ENCODE measurements around the gene CXADR. TPM values are rescaled to one million over a fixed set of nuclear protein-coding genes. Genes with fewer than 3 reads are reported as not detected.

CXADR gene
- total and polyA plus RNA-seq, 7 donors: 1.5 to 14.5 (median 2.5) TPM

GRCh38 chr21:17583898-17584297, 71.1 kb downstream of the CXADR start:
- H3K4me3 ChIP-seq: no peak overlapping the region
- WGBS, 2 donors: 85% methylated on average over 3 of the region's 3 CpGs
- no peak overlapping the region for H3K27ac ChIP-seq
- H3K27me3 ChIP-seq: no peaks in the 10 kb centered on the region
- no peak for DNase-seq
- TF ChIP-seq POLR2A (IDR thresholded peaks at IDR 0.05) (no peak), POLR2AphosphoS5 (IDR thresholded peaks at IDR 0.05) (no peak), EP300 (IDR thresholded peaks at IDR 0.05) (no peak), CTCF (IDR thresholded peaks at IDR 0.05) (no peak)
- intact Hi-C loops (cut with DNase I): loop anchor here (2.0 kb wide), 1 partner anchor 197 kb away; no protein-coding TSS in a partner anchor
- H3K4me1 ChIP-seq: no peaks in the 10 kb centered on the region
- H3K36me3 ChIP-seq: no peaks in the 10 kb centered on the region
- no peaks in the 10 kb centered on the region for H3K9me3 ChIP-seq

GRCh38 chr21:17585875-17586450, 73.1 kb downstream of the CXADR start:
- 5 to 7% methylated on average over 3 of the region's 3 CpGs for WGBS, 2 donors
- intact Hi-C loops (cut with DNase I): no loop called here
- no peak overlapping the region for H3K4me3 ChIP-seq
- H3K36me3 ChIP-seq: no peaks in the 10 kb centered on the region
- no peak overlapping the region for H3K27ac ChIP-seq
- no peaks in the 10 kb centered on the region for H3K27me3 ChIP-seq
- H3K4me1 ChIP-seq: no peaks in the 10 kb centered on the region
- DNase-seq: no peak
- H3K9me3 ChIP-seq: no peaks in the 10 kb centered on the region
- TF ChIP-seq POLR2AphosphoS5 (IDR thresholded peaks at IDR 0.05) (no peak), CTCF (IDR thresholded peaks at IDR 0.05) (peak; percentile 11 to 73 (median 52))

- no peak overlapping the region for H3K4me3 ChIP-seq
- no peaks in the 10 kb centered on the region for H3K9me3 ChIP-seq
- no peaks in the 10 kb centered on the region for H3K27me3 ChIP-seq
- intact Hi-C loops (cut with DNase I): no loop called here
- peaks cover 0 to 30% (median 13%) of the 10 kb centered on the region in 4 donors for H3K36me3 ChIP-seq
- TF ChIP-seq POLR2AphosphoS5 (IDR thresholded peaks at IDR 0.05) (peak in 1 of 4 donors; percentile 12), EP300 (IDR thresholded peaks at IDR 0.05) (no peak)
- no peaks in the 10 kb centered on the region for H3K4me1 ChIP-seq
- no peak for DNase-seq
- H3K27ac ChIP-seq: no peak overlapping the region
- 62 to 79% methylated on average over 4 of the region's 4 CpGs for WGBS, 2 donors
These were observed 77.6 kb downstream of the CXADR start for GRCh38 chr21:17590430-17590829.

- Histone ChIP-seq H3K4me1 (peaks cover 0 to 3% (median 0%) of the 10 kb centered on the region in 4 donors), H3K27ac (no peak overlapping the region), H3K36me3 (peaks cover 0 to 91% (median 16%) of the 10 kb centered on the region in 4 donors), H3K4me3 (no peak overlapping the region), H3K9me3 (no peaks in the 10 kb centered on the region), H3K27me3 (no peaks in the 10 kb centered on the region)
- DNase-seq: no peak
- intact Hi-C loops (cut with DNase I): no loop called here
- TF ChIP-seq POLR2A (IDR thresholded peaks at IDR 0.05) (no peak), CTCF (IDR thresholded peaks at IDR 0.05) (no peak), EP300 (IDR thresholded peaks at IDR 0.05) (no peak), POLR2AphosphoS5 (IDR thresholded peaks at IDR 0.05) (no peak)
- WGBS, 2 donors: 81 to 85% methylated on average over 1 of the region's 1 CpG
These were observed 84.8 kb downstream of the CXADR start for GRCh38 chr21:17597680-17598079.

GRCh38 chr21:17598437-17598836, 85.6 kb downstream of the CXADR start:
- intact Hi-C loops (cut with DNase I): no loop called here
- Histone ChIP-seq H3K36me3 (peaks cover 0 to 90% (median 17%) of the 10 kb centered on the region in 4 donors), H3K27me3 (no peaks in the 10 kb centered on the region), H3K27ac (no peak overlapping the region), H3K4me3 (no peak overlapping the region), H3K4me1 (peaks cover 0 to 9% (median 0%) of the 10 kb centered on the region in 4 donors), H3K9me3 (no peaks in the 10 kb centered on the region)
- WGBS, 2 donors: 81 to 83% methylated on average over 3 of the region's 3 CpGs
- TF ChIP-seq POLR2AphosphoS5 (IDR thresholded peaks at IDR 0.05): no peak
- TF ChIP-seq EP300 (IDR thresholded peaks at IDR 0.05): no peak
- TF ChIP-seq POLR2A (IDR thresholded peaks at IDR 0.05): no peak
- TF ChIP-seq CTCF (IDR thresholded peaks at IDR 0.05): no peak
- no peak for DNase-seq

Data from sigmoid colon (tissue), 7 donors.